GM20000 (cell line): ENCODE data around the gene RUNX1.

Experiments
- DNase-seq: peaks from one replicate; pipeline ENCODE4 v3.0.0; 2012; ENCODE audit warnings: low spot score
- TF ChIP-seq, protein P1 (sequence below): IDR thresholded peaks from 2 replicates; pipeline ENCODE4 v1.5.1; 2012; ENCODE audit warnings: mild to moderate bottlenecking, control low read depth; ENCODE audit errors: extremely low read depth, missing control alignments

RUNX1 gene

DNA sequence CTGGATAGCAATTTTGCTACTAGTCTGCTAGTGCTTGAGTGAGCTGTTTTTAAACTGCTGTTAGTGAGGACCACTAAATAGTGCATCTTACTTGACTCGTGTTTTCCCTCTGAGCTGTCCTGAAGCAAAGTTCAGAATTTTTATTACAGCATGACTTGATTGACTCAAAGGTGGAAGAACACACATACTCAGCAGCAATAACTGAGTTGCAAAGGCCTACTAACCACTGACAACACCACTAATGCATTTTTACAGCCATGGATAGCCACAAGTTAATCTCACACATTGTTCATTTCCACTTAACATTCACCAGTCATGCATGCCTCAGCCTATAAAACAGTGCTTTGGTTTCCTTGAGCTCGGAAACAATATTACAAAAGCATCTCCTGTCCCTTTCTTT lies 148.7 kb downstream of the RUNX1 start:
- DNase-seq, result no peak
- TF ChIP-seq, protein P1, sequence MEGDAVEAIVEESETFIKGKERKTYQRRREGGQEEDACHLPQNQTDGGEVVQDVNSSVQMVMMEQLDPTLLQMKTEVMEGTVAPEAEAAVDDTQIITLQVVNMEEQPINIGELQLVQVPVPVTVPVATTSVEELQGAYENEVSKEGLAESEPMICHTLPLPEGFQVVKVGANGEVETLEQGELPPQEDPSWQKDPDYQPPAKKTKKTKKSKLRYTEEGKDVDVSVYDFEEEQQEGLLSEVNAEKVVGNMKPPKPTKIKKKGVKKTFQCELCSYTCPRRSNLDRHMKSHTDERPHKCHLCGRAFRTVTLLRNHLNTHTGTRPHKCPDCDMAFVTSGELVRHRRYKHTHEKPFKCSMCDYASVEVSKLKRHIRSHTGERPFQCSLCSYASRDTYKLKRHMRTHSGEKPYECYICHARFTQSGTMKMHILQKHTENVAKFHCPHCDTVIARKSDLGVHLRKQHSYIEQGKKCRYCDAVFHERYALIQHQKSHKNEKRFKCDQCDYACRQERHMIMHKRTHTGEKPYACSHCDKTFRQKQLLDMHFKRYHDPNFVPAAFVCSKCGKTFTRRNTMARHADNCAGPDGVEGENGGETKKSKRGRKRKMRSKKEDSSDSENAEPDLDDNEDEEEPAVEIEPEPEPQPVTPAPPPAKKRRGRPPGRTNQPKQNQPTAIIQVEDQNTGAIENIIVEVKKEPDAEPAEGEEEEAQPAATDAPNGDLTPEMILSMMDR, result no peak

DNA sequence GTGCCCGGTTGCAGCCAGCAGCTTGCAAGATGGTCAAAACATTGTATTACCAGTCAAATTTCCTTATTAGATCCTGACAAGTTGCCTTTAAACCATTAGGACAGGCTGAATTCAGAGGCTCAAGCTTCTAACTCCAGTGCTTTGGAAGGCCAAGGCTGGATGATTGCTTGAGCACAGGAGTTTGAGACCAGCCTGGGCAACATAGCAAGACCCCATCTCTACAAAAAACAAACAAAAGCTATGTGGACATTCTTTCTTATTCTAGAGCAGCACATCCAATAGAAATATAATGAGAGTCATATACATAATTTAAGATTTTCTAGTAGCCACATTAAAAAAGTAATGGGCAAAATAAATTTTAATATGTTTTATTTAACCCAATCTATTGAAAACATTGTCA lies 149.3 kb downstream of the RUNX1 start:
- no peak for DNase-seq
- TF ChIP-seq, protein P1, result no peak

DNA sequence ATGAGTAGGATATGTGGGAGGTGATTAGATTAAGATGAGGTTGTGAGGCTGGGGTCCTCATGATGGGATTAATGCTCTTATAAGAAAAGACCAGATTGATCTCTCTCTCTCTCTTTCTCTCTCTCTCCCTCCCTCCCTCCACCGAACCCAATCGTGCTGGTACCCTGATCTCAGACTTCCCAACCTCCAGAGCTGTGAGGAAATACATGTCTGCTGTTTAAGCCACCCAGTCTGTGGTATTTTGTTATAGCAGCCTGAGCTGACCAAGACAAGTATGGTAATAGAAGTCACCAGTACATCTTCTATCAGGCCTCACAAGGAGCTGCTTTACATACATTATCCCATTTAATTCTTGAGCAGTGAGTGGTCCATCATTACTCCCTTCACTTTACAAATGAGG lies 149.8 kb downstream of the RUNX1 start:
- TF ChIP-seq, protein P1, result no peak
- DNase-seq, result no peak

DNA sequence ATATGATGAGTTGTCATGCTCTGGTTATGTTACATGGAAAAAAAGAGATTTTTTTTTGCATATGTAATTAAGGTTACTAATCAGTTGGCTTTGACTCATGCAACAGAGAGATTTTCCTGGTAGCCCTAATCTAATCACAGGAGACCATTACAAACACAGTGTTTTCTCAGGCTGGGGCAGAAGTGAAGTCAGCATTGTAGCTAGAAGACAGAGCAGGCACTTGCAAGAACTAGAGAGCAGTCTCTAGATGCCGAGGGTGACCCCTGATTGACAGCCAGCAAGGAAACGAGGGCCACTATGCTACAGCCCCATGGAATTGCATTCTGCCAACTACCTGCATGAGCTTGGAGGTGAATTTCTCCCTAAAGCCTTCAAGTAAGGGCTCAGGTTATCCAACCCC lies 151.3 kb downstream of the RUNX1 start:
- TF ChIP-seq, protein P1, result no peak
- no peak for DNase-seq

DNA sequence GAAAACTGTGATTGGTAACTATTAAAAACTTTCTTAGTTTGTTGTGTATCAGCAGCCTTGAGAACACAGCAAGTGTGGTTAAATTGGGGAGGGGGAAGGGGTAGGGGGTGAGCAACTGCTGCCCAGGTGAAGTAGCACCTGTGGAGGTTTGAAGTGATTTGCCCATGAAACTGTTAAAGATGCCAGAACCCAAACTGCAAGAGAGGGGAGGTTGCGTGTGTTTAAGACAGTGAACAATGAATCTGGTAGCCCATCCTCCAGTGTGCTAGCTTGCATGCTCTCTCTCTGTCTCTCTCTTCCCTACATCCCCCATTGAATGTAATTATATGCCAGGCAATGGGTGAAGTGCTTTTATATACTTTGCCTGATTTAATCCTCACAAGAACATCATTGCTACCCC lies 154.7 kb downstream of the RUNX1 start:
- TF ChIP-seq, protein P1, result no peak
- DNase-seq, result no peak

DNA sequence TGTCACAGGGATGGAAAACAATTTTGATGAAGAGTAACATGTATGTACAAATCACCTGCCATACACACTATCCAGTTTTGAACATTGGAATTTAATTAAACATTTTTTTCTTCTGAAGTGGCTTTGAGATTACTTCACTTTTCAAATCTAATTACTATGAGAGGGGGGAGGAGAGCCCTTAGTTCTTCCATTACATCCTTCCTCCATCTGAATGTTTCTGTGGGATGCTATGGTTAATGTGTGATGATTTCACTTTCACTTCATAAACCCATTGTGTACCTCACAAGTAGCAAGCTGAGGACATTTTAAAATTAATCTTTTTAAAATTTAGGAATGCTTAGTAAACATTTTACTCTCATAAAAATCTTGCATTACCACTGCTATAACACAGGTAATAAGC lies 156.9 kb downstream of the RUNX1 start:
- DNase-seq, result no peak
- TF ChIP-seq, protein P1, result no peak

DNA sequence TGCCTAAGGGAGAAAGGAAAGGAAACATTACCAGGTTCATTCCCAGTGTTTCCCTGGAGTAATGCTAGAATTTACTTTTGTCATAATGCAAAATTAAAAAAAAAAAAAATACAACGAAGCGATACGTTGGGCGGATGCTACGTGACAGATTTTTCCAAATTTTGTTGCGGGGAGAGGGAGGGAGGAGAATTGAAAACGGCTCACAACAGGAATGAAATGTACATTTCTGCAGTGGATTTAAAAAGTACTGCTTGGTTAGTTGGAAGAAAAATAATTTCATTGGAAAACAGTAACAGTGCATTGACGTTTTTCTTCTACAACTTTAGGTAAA lies 157.5 kb downstream of the RUNX1 start:
- TF ChIP-seq, protein P1, result no peak
- no peak for DNase-seq
